ENCODE data around the gene LHFPL3.
"Not testable (repeated sequence)": the region's sequence is repeated elsewhere in the genome, so short reads cannot be mapped to it uniquely, and the experiment has no call there.

LHFPL3 gene

GRCh38 chr7:104933022-104933421 lies 604.6 kb downstream of the LHFPL3 start:
- H3K27ac ChIP-seq, result no peak overlapping the region
- intact Hi-C loops (cut with DNase I; ENCODE audit: low total_unique reads), result no loop called here
- no peaks in the 10 kb centered on the region for H3K4me1 ChIP-seq
- H3K36me3 ChIP-seq, result no peaks in the 10 kb centered on the region
- H3K27me3 ChIP-seq, result no peaks in the 10 kb centered on the region
- H3K4me3 ChIP-seq, result no peak overlapping the region
- no peak for TF ChIP-seq CTCF (IDR thresholded peaks at IDR 0.05)
- no peaks in the 10 kb centered on the region for H3K9me3 ChIP-seq
- no peak for DNase-seq

- Histone ChIP-seq H3K36me3 (no peaks in the 10 kb centered on the region), H3K4me3 (no peak overlapping the region), H3K27me3 (no peaks in the 10 kb centered on the region), H3K4me1 (no peaks in the 10 kb centered on the region), H3K9me3 (no peaks in the 10 kb centered on the region), H3K27ac (no peak overlapping the region)
- intact Hi-C loops (cut with DNase I; ENCODE audit: low total_unique reads), result no loop called here
- no peak for TF ChIP-seq CTCF (IDR thresholded peaks at IDR 0.05)
- no peak for DNase-seq
Observed at GRCh38 chr7:104933521-104933988, 605.2 kb downstream of the LHFPL3 start.

- H3K4me3 ChIP-seq, result no peak overlapping the region
- H3K27me3 ChIP-seq, result no peaks in the 10 kb centered on the region
- H3K9me3 ChIP-seq, result no peaks in the 10 kb centered on the region
- intact Hi-C loops (cut with DNase I; ENCODE audit: low total_unique reads), result no loop called here
- no peak for TF ChIP-seq CTCF (IDR thresholded peaks at IDR 0.05)
- DNase-seq, result no peak
- no peaks in the 10 kb centered on the region for H3K4me1 ChIP-seq
- no peaks in the 10 kb centered on the region for H3K36me3 ChIP-seq
- H3K27ac ChIP-seq, result no peak overlapping the region
Observed at GRCh38 chr7:104934665-104935064, 606.3 kb downstream of the LHFPL3 start.

GRCh38 chr7:104935276-104935675 lies 606.9 kb downstream of the LHFPL3 start:
- H3K4me1 ChIP-seq, result no peaks in the 10 kb centered on the region
- no peak for TF ChIP-seq CTCF (IDR thresholded peaks at IDR 0.05)
- intact Hi-C loops (cut with DNase I; ENCODE audit: low total_unique reads), result no loop called here
- H3K27me3 ChIP-seq, result no peaks in the 10 kb centered on the region
- H3K9me3 ChIP-seq, result no peaks in the 10 kb centered on the region
- no peaks in the 10 kb centered on the region for H3K36me3 ChIP-seq
- H3K27ac ChIP-seq, result no peak overlapping the region
- no peak for DNase-seq
- no peak overlapping the region for H3K4me3 ChIP-seq

- DNase-seq, result no peak
- no peaks in the 10 kb centered on the region for H3K9me3 ChIP-seq
- no peak for TF ChIP-seq CTCF (IDR thresholded peaks at IDR 0.05)
- no peak overlapping the region for H3K27ac ChIP-seq
- H3K36me3 ChIP-seq, result no peaks in the 10 kb centered on the region
- no peaks in the 10 kb centered on the region for H3K27me3 ChIP-seq
- intact Hi-C loops (cut with DNase I; ENCODE audit: low total_unique reads), result no loop called here
- no peaks in the 10 kb centered on the region for H3K4me1 ChIP-seq
- H3K4me3 ChIP-seq, result no peak overlapping the region
Observed at GRCh38 chr7:104936546-104936945, 608.1 kb downstream of the LHFPL3 start.

- H3K4me3 ChIP-seq; intact Hi-C loops (cut with DNase I; ENCODE audit: low total_unique reads); H3K36me3 ChIP-seq; H3K27ac ChIP-seq; H3K27me3 ChIP-seq; H3K4me1 ChIP-seq; DNase-seq; H3K9me3 ChIP-seq: not testable (repeated sequence)
Observed at GRCh38 chr7:104937489-104937888, 609.1 kb downstream of the LHFPL3 start.

Data from tibial artery (tissue), 4 donors.